ENCODE results near the gene MUCL3. TPM values are rescaled to one million over a fixed set of nuclear protein-coding genes. Genes with fewer than 3 reads are reported as not detected.

Gene MUCL3
- total RNA-seq, 2 experiments from 2014 or later = not detected

DNA sequence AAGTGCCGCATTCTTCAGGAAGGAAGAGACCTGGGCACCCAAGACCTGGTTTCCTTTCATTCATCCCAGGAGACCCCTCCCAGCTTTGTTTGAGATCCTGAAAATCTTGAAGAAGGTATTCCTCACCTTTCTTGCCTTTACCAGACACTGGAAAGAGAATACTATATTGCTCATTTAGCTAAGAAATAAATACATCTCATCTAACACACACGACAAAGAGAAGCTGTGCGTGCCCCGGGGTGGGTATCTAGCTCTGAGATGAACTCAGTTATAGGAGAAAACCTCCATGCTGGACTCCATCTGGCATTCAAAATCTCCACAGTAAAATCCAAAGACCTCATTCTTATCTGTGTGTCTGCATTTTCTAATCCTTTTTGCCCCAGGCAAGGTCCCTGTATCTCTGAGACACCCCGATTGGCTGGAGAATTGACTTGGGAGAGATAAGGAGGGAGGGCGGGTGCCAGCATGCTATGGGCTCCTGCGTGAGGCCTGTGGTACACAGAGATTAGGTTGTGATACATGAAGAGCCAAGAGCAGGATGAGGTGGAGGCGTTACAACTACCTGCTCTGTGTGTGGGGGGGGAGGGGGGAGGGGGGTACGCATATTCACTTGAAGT lies 47.5 kb downstream of the MUCL3 start:
- H3K27me3 Mint-ChIP-seq = peaks cover 7% of the 10 kb centered on the region
- H3K9me3 Mint-ChIP-seq = no peaks in the 10 kb centered on the region
- Histone ChIP-seq H3K4me1 (ENCODE audit: insufficient read depth, low read length) (peaks cover 12% of the 10 kb centered on the region), H3K4me3 (ENCODE audit: low read length) (no peak overlapping the region), H3K27ac (ENCODE audit: low read depth in 1 of 2, low read length in 2 of 2) (no peak overlapping the region), H3K27me3 (ENCODE audit: control insufficient read depth in 1 of 2, insufficient read depth in 2 of 2, low read length in 2 of 2) (peaks cover 0 to under 1% of the 10 kb centered on the region in 2 experiments), H3K9me3 (ENCODE audit: control insufficient read depth in 1 of 2, insufficient read depth in 1 of 2, low read length in 2 of 2) (no peaks in the 10 kb centered on the region), H3K36me3 (ENCODE audit: insufficient read depth, low read length) (no peaks in the 10 kb centered on the region)
- ATAC-seq (ENCODE audit: poor library complexity) = no peak
- no peak for DNase-seq
- no peaks in the 10 kb centered on the region for H3K36me3 Mint-ChIP-seq (ENCODE audit: low read depth)
- no peak overlapping the region for H3K4me3 Mint-ChIP-seq
- intact Hi-C loops (cut with DNase I, micrococcal nuclease) = no loop called here
- no peak overlapping the region for H3K27ac Mint-ChIP-seq
- POLR2A ChIA-PET = interaction anchor here (0.5 kb wide), 1 partner anchor 121 kb away, joined by 4 read pairs; no protein-coding TSS in a partner anchor
- peaks cover 10% of the 10 kb centered on the region for H3K4me1 Mint-ChIP-seq (ENCODE audit: low read depth)
- CTCF ChIA-PET = no interaction called here
- no peak for TF ChIP-seq CTCF (IDR thresholded peaks at IDR 0.05)

DNA sequence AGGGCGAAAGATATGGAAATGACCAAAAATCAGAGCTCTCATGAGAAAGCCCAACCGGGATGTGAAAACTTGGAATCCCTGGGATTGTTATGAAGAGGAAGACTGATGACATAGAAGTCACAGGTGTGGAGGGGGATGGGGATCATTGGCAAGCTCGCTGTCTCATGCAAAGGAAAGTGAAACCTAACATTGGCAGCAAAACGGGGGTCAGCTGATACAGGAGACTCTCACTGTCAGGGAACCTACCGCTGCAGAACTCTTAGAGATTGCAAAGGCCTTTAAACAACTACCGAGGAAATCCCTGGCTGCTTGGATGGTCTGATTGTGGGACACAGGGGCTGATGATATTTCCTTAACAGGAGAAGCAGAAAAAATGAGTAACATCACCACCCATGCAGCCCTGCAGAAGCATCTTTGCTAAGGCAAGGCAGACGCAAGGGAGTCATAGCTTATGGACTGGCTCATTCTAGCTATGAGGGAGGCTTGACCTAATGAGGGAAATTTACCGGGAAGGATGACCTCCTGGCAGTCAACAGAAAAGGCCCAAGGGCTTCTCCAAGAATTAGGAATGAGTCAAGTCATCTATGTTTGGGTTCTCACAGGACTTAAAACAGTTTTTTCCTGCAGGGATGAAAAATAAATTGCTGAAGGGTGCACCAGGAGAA lies 49.8 kb downstream of the MUCL3 start:
- peak; percentile 59 for ATAC-seq (ENCODE audit: poor library complexity)
- ChIA-PET CTCF (no interaction called here), POLR2A (interaction anchor here (1.4 kb wide), 1 partner anchor 35 kb away, joined by 7 read pairs; no protein-coding TSS in a partner anchor)
- peak overlapping the region; percentile 28 for H3K27ac Mint-ChIP-seq
- Histone ChIP-seq H3K4me1 (ENCODE audit: insufficient read depth, low read length) (peaks cover 12% of the 10 kb centered on the region), H3K4me3 (ENCODE audit: low read length) (peak overlapping the region; percentile 27), H3K27me3 (ENCODE audit: control insufficient read depth in 1 of 2, insufficient read depth in 2 of 2, low read length in 2 of 2) (no peaks in the 10 kb centered on the region), H3K9me3 (ENCODE audit: control insufficient read depth in 1 of 2, insufficient read depth in 1 of 2, low read length in 2 of 2) (no peaks in the 10 kb centered on the region), H3K36me3 (ENCODE audit: insufficient read depth, low read length) (no peaks in the 10 kb centered on the region), H3K27ac (ENCODE audit: low read depth in 1 of 2, low read length in 2 of 2) (no peak overlapping the region)
- TF ChIP-seq CTCF (IDR thresholded peaks at IDR 0.05) = no peak
- peak in 9 of 14 experiments; percentile 6 to 59 (median 23) for DNase-seq
- peak overlapping the region; percentile 70 for H3K4me3 Mint-ChIP-seq
- no peaks in the 10 kb centered on the region for H3K27me3 Mint-ChIP-seq
- peaks cover 10% of the 10 kb centered on the region for H3K4me1 Mint-ChIP-seq (ENCODE audit: low read depth)
- intact Hi-C loops (cut with DNase I, micrococcal nuclease) = no loop called here
- H3K9me3 Mint-ChIP-seq = no peaks in the 10 kb centered on the region
- H3K36me3 Mint-ChIP-seq (ENCODE audit: low read depth) = no peaks in the 10 kb centered on the region

GRCh38 chr6:30991891-30992290 lies 51.1 kb downstream of the MUCL3 start:
- Mint-ChIP-seq H3K27me3 (no peaks in the 10 kb centered on the region), H3K36me3 (ENCODE audit: low read depth) (no peaks in the 10 kb centered on the region), H3K9me3 (no peaks in the 10 kb centered on the region), H3K27ac (no peak overlapping the region), H3K4me1 (ENCODE audit: low read depth) (peaks cover 10% of the 10 kb centered on the region), H3K4me3 (no peak overlapping the region)
- H3K36me3 ChIP-seq (ENCODE audit: insufficient read depth, low read length) = no peaks in the 10 kb centered on the region
- CTCF ChIA-PET = interaction anchor here (0.7 to 0.9 kb wide), 2 partner anchors 66 to 260 kb away, joined by 3 to 4 read pairs; no protein-coding TSS in a partner anchor
- no peak for TF ChIP-seq CTCF (IDR thresholded peaks at IDR 0.05)
- POLR2A ChIA-PET = no interaction called here
- H3K27ac ChIP-seq (ENCODE audit: low read depth in 1 of 2, low read length in 2 of 2) = no peak overlapping the region
- H3K9me3 ChIP-seq (ENCODE audit: control insufficient read depth in 1 of 2, insufficient read depth in 1 of 2, low read length in 2 of 2) = no peaks in the 10 kb centered on the region
- intact Hi-C loops (cut with DNase I, micrococcal nuclease) = no loop called here
- peaks cover 12% of the 10 kb centered on the region for H3K4me1 ChIP-seq (ENCODE audit: insufficient read depth, low read length)
- H3K4me3 ChIP-seq (ENCODE audit: low read length) = no peak overlapping the region
- DNase-seq = no peak
- ATAC-seq (ENCODE audit: poor library complexity) = no peak
- H3K27me3 ChIP-seq (ENCODE audit: control insufficient read depth in 1 of 2, insufficient read depth in 2 of 2, low read length in 2 of 2) = no peaks in the 10 kb centered on the region
